ENCODE data around the gene RFX3. TPM values are rescaled to one million over a fixed set of nuclear protein-coding genes. Genes with fewer than 3 reads are reported as not detected.

The RFX3 gene
- total RNA-seq, 1 donor from 2014 or later, result 61.6 TPM

DNA sequence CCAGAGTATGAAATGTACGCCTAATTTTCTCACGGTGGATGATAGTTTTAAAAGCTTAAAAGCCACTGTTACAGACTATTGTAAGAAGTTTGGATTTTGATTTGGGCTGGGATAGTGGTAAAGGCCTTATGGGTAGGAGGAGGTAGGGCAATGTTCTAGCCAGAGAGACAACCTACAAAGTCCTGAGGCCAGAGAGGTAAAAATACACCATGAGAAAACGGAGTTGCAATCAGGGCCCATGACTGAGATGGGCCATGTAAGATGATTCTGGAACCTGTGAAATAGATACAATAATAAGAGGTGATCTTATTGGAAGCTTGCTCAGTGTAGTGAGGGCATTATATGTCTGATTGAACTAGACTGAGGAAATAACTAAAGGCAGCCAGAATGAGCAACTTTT, 188.8 kb downstream of the RFX3 start:
- no peaks in the 10 kb centered on the region for H3K27me3 Mint-ChIP-seq (ENCODE audit: unreplicated experiment)

DNA sequence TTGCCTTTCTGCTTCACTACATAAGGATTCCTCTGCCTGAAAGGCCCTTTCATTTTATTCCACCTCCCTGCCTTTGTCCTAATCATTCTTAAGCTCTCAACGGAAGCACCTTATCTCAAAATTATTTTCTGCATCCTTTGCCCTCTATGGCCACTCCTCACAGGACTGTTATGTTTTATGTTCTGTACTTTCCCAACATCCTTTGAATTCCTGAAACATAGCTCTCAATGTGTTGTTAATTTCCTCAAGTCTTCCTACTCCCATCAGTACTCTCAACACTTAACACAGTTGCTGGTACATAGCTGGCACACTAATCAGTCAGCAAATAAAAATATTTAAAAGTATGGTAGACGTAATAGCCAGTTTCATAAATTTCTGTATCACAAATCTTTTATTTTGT, 193.0 kb downstream of the RFX3 start:
- Mint-ChIP-seq H3K4me1 (ENCODE audit: low read depth, unreplicated experiment) (no peaks in the 10 kb centered on the region), H3K27me3 (ENCODE audit: unreplicated experiment) (no peaks in the 10 kb centered on the region), H3K4me3 (ENCODE audit: unreplicated experiment) (no peak overlapping the region), H3K36me3 (ENCODE audit: unreplicated experiment) (no peaks in the 10 kb centered on the region), H3K27ac (ENCODE audit: unreplicated experiment) (no peak overlapping the region), H3K9me3 (ENCODE audit: unreplicated experiment) (no peaks in the 10 kb centered on the region)
- no peak for DNase-seq
- TF ChIP-seq, protein P1, sequence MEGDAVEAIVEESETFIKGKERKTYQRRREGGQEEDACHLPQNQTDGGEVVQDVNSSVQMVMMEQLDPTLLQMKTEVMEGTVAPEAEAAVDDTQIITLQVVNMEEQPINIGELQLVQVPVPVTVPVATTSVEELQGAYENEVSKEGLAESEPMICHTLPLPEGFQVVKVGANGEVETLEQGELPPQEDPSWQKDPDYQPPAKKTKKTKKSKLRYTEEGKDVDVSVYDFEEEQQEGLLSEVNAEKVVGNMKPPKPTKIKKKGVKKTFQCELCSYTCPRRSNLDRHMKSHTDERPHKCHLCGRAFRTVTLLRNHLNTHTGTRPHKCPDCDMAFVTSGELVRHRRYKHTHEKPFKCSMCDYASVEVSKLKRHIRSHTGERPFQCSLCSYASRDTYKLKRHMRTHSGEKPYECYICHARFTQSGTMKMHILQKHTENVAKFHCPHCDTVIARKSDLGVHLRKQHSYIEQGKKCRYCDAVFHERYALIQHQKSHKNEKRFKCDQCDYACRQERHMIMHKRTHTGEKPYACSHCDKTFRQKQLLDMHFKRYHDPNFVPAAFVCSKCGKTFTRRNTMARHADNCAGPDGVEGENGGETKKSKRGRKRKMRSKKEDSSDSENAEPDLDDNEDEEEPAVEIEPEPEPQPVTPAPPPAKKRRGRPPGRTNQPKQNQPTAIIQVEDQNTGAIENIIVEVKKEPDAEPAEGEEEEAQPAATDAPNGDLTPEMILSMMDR (IDR thresholded peaks at IDR 0.05; ENCODE audit: partially characterized antibody, unreplicated experiment), result no peak

More for the DNA sequence above, 188.8 kb downstream of the RFX3 start:
- DNase-seq, result no peak
- Mint-ChIP-seq H3K9me3 (ENCODE audit: unreplicated experiment) (peaks cover 1% of the 10 kb centered on the region), H3K4me1 (ENCODE audit: low read depth, unreplicated experiment) (no peaks in the 10 kb centered on the region), H3K36me3 (ENCODE audit: unreplicated experiment) (no peaks in the 10 kb centered on the region), H3K27ac (ENCODE audit: unreplicated experiment) (no peak overlapping the region), H3K4me3 (ENCODE audit: unreplicated experiment) (no peak overlapping the region)
- TF ChIP-seq, protein P1 (IDR thresholded peaks at IDR 0.05; ENCODE audit: partially characterized antibody, unreplicated experiment), result no peak

- no peaks in the 10 kb centered on the region for H3K27me3 Mint-ChIP-seq (ENCODE audit: unreplicated experiment)
- no peak overlapping the region for H3K4me3 Mint-ChIP-seq (ENCODE audit: unreplicated experiment)
- no peaks in the 10 kb centered on the region for H3K4me1 Mint-ChIP-seq (ENCODE audit: low read depth, unreplicated experiment)
- H3K27ac Mint-ChIP-seq (ENCODE audit: unreplicated experiment), result no peak overlapping the region
- peak; percentile 22 for DNase-seq
- TF ChIP-seq, protein P1 (IDR thresholded peaks at IDR 0.05; ENCODE audit: partially characterized antibody, unreplicated experiment), result no peak
- no peaks in the 10 kb centered on the region for H3K36me3 Mint-ChIP-seq (ENCODE audit: unreplicated experiment)
- H3K9me3 Mint-ChIP-seq (ENCODE audit: unreplicated experiment), result no peaks in the 10 kb centered on the region
These were observed 194.0 kb downstream of the RFX3 start for GRCh38 chr9:3331801-3332200.

DNA sequence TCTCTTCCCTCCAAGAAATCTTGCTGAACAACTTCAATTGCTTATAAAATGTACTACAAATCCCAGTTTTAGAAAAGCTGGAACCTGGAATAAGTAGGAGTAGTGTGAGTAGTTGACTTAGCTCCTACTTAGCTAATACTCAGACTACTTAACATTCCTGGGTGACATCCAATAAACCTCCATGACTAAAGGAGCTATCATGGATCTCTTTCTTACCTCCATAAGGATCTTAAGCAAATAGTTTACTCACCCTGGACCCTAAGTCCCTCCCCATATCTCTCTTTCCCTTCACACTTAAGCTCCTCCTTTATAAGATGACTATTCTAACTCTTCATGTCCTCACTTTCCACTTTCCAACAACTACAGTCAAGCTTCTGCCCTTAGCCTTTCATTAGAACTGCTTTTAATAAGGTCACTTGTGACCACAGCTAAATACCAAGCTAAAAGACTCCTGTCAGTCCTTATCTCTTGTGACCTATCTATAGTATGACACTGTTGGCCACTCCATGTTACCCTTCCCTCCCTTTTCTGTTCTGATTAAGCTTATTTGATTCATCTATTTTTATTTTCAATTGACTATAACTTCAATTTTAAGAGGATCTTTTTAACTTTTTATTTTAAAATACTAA, 194.9 kb downstream of the RFX3 start:
- H3K36me3 Mint-ChIP-seq (ENCODE audit: unreplicated experiment), result no peaks in the 10 kb centered on the region
- no peaks in the 10 kb centered on the region for H3K9me3 Mint-ChIP-seq (ENCODE audit: unreplicated experiment)
- H3K4me3 Mint-ChIP-seq (ENCODE audit: unreplicated experiment), result no peak overlapping the region
- H3K27me3 Mint-ChIP-seq (ENCODE audit: unreplicated experiment), result no peaks in the 10 kb centered on the region
- TF ChIP-seq, protein P1 (IDR thresholded peaks at IDR 0.05; ENCODE audit: partially characterized antibody, unreplicated experiment), result no peak
- no peak for DNase-seq
- no peak overlapping the region for H3K27ac Mint-ChIP-seq (ENCODE audit: unreplicated experiment)
- H3K4me1 Mint-ChIP-seq (ENCODE audit: low read depth, unreplicated experiment), result no peaks in the 10 kb centered on the region

DNA sequence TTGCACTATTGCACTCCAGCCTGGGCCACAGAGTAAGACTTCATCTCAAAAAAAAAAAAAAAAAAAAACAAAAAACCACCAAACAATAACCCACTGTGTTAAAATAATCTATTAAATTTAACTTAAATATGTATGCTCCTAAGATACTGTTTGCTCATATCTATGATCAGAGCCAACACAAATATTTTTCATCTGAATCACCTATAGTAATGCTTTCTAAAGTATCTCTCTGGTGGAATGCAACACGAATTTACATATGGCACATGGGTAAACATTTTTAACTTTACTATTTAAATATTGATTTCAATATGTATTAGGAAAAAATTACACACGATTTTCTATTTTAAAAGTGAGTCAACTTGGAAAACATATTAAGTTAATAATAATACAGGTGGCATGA, 196.4 kb downstream of the RFX3 start:
- Mint-ChIP-seq H3K27me3 (ENCODE audit: unreplicated experiment) (no peaks in the 10 kb centered on the region), H3K27ac (ENCODE audit: unreplicated experiment) (no peak overlapping the region), H3K4me3 (ENCODE audit: unreplicated experiment) (no peak overlapping the region), H3K36me3 (ENCODE audit: unreplicated experiment) (no peaks in the 10 kb centered on the region), H3K9me3 (ENCODE audit: unreplicated experiment) (no peaks in the 10 kb centered on the region), H3K4me1 (ENCODE audit: low read depth, unreplicated experiment) (no peaks in the 10 kb centered on the region)
- TF ChIP-seq, protein P1 (IDR thresholded peaks at IDR 0.05; ENCODE audit: partially characterized antibody, unreplicated experiment), result no peak
- DNase-seq, result no peak

Data from glutamatergic neuron (in vitro differentiated cells).